Measurements from ENCODE around the gene EEF1AKMT4.
A peak's percentile ranks its signal among the peaks of the same experiment; 100 is the strongest.

The EEF1AKMT4 gene

GRCh38 chr3:184249412-184250166 is at the start of gene EEF1AKMT4:
Gene EEF1AKMT4, plus strand, starts transcription at chr3:184249672. Its CDS starts 23 bp downstream, at chr3:184249695.
- DNase-seq = peak; percentile 95 to 96

DNA sequence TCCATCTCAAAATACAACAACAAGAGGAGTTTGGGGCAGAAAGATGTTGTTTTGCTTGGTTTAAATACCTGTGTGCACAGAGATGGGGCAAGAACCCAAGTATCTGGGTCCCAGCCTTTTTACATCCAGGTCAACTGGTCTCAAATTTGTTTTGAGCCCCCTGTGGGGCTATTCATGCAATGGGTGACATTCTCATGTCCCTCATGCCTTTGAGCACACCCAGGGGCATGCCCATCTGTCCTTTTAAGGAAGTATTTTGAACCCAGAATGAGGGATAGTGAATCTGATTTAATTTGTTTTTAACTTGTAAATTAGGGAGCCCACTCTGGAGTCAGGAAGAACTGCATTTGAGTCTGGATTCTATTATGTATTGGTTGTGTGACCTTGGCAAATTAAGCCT is 48.6 kb upstream of the EEF1AKMT4 start:
- DNase-seq = no peak

GRCh38 chr3:184203526-184203925 is 45.9 kb upstream of the EEF1AKMT4 start:
- DNase-seq = no peak

GRCh38 chr3:184209146-184209923 is 40.1 kb upstream of the EEF1AKMT4 start:
- no peak for DNase-seq

GRCh38 chr3:184211297-184211696 is 38.2 kb upstream of the EEF1AKMT4 start:
- DNase-seq = no peak

GRCh38 chr3:184211718-184212117 is 37.8 kb upstream of the EEF1AKMT4 start:
- DNase-seq = no peak

GRCh38 chr3:184218814-184219213 is 30.7 kb upstream of the EEF1AKMT4 start:
- DNase-seq = no peak

- no peak for DNase-seq
These were observed 27.0 kb upstream of the EEF1AKMT4 start for GRCh38 chr3:184222521-184222920.

- DNase-seq = no peak
These were observed 25.5 kb upstream of the EEF1AKMT4 start for GRCh38 chr3:184223946-184224345.

DNA sequence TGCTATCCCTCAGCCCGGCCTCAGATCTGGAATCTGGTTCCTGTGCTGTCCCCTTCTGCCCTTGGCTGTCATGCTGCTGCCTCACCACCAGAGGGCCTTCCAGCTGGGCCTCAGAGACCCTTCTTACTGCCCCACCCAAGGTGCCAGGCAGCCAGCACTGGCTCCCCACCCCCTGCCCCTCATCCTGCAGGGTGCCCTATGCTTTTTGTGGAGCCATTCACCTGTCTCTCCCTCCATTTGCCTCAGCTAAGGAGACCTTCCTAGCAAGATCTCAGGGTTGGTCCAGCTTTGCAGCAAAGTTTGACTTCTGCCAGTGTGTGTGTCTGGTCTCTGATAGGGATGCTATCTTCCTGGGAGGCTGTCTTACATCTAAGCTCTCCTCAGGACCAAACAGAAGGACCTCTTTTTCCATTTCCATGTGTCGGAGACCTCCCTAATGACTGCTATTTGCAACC is 22.0 kb upstream of the EEF1AKMT4 start:
- DNase-seq = peak; percentile 38 to 46

- no peak for DNase-seq
These were observed 20.9 kb upstream of the EEF1AKMT4 start for GRCh38 chr3:184228376-184229137.

DNA sequence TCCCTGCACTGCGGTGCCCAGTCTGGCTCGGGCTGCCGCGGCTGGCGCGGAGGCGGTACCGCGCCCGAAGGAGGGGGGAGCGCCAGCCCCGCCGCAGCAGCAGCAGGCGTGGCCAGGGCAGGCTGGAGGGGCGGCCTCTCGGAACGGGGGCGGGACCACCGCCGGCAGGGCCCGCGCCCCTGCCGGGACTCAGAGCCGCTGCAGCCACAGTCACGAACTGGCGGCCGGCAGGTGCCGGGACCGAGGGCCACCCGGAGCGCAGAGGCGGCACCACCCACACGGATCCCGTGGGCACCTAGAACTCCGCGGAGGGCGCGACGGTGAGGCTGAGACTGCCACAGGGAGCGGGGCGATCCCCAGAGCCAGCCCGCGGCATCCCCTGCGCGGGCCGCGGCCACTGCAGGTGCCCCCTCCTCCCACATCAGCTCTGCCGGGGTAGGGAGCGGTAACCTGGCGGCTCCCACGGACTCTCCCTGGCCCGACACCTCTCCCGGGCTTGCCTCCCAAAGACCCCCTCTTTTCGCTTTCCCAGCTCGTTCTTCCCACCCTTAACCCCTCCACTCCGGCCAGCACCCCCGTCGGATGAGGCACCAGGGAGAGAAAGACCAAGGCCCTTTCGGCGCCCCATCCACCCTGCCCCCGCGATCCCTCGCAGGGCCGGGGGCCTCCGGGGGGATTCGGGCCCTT is 19.9 kb upstream of the EEF1AKMT4 start, which contains the start of gene VWA5B2:
VWA5B2 (plus strand) TSS at position 192 of the 687 bp plus-strand sequence. CDS start 944 bp downstream, outside the sequence.
- DNase-seq = peak; percentile 55 to 56

- no peak for DNase-seq
These were observed 19.3 kb upstream of the EEF1AKMT4 start for GRCh38 chr3:184230081-184230602.

GRCh38 chr3:184230603-184231528 is 18.6 kb upstream of the EEF1AKMT4 start:
- no peak for DNase-seq

- no peak for DNase-seq
These were observed 17.8 kb upstream of the EEF1AKMT4 start for GRCh38 chr3:184231671-184232070.

DNA sequence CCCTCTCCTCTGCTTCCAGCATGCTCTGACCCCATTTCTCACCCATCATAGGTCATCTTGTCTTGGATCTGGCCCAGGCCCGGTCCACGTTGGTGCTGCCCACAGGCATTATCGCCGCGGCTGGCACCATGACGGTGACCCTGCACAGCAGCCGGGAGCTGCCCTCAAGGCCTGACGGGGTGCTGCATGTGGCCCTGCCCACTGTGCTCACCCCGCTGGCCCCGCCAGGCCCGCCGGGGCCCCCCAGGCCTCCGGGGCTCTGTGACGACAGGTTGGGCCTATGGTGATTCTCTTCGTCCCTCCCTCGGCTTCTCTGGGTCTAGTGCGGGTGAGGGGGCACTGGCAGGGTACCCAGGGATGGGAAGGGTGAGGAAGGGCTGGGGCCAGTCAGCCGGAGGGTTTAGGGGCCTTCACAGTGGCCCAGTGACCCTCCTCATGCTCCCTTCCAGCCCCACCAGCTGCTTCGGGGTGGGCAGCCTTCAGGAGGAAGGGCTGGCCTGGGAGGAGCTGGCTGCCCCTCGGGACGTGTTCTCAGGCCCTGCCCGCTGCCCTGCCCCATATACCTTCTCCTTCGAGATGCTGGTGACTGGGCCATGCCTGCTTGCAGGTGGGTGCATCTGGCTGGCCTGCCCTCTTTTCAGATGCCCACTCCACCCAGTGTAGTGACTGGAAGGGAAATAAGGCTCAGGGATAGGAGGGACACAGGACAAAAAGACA is 16.2 kb upstream of the EEF1AKMT4 start:
- DNase-seq = no peak

DNA sequence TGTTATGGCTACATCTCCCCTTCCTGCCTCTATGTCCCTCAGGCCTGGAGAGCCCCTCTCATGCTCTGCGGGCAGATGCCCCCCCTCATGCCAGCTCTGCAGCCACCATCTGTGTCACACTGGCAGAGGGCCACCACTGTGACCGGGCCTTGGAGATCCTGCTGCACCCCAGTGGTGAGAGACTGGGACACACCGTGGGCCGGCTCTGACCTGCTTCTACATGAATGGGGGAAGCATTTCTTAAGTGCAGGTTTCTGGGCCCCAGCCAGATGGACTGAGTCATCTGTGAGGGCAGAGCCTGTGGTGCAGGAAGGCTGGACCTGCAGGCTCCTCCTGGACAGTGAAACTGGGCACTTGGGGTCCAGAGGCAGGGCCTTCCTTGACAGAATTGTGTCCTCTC is 15.2 kb upstream of the EEF1AKMT4 start:
- no peak for DNase-seq

DNA sequence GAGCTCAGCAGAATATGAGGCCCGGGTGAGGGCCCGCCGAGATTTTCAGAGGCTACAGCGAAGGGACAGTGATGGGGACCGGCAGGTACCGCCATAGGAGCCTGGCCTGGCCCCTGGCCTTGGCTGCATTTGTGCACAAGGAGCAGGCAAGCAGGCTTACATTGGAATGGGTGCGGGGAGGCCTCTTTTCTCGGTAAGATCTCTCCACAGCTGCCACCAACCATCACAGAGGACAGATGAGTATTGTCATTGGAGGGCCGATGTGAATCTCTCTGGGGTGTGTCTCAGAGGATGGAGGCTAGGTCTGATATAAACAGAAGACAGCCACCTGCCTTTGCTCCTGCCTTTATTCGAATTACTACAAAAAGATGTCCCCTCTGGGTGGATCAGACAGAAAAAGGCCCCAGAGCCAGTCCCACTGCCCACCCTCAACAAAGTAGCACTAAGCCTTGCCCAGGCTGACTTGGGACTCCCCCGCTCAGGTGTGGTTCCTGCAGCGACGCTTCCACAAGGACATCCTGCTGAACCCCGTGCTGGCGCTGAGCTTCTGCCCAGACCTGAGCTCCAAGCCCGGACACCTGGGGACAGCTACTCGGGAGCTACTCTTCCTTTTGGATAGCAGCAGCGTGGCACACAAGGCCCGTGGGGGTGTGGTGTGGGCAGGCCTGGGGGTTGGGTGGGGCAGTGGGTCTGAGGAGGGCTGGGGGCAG is 14.6 kb upstream of the EEF1AKMT4 start:
- DNase-seq = no peak

DNA sequence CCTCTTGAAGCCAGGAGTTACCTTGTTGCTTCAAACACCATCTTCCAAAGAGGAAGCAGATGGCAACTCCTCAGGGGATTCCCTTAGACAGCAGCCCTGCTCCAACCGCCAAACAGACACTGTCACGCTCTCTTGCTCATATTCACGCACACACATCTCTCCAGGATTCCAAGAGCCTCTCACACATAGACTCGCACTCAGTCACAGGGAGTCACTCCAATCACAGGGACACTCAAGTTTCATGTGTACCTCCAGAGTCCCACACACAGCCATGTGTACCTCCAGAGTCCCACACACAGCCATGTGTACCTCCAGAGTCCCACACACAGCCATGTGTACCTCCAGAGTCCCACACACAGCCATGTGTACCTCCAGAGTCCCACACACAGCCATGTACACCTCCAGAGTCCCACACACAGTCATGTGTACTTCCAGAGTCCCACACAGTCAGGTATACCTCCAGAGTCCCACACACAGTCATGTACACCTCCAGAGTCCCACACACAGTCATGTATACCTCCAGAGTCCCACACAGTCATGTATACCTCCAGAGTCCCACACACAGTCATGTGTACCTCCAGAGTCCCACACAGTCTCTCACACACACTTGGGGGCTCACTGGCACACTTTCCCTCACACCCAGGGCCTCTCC is 14.0 kb upstream of the EEF1AKMT4 start:
- DNase-seq = no peak
